Measurements from ENCODE around the gene NEK8.

Gene NEK8

DNA sequence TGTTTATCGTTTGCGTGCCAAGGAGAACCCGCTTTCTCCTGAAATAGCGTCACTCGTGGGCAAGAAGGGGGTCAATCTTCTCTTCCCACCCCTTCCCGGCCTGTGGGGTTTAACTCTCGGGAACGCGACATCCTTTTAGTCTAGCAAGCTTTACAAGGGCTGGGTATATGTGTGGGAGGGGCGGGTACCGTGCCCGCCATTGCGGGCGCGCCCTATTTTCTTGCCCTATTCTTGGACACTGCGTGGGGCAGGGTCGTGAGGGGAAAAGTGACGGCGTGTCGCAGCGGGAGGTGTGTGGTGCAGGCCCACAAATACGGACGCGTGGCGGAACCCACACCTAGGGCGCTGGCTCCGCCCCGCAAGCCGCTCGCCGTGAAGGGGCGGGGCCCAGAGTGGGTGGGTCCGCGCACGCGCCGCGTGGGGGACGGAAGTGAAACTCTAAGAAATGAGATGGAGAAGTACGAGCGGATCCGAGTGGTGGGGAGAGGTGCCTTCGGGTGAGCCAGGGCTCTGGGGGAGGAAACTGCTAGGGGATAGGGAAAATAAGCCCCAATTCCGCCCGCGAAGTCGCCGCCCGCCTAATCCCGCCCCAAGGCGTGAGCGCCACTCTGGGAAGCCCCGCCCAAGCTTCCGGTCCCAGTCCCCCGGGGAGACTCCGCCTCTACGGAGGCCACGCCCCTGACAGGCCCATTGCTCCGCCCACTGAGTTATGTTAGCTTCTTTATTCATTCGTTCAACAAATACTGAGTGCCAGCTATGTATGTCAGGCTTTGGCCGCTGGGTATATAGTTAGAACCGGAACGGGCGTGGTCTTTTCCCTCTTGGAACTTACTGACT, at the start of gene NEK8:
TSS of gene NEK8 (plus strand) at position 425 of the 837 bp plus-strand sequence. CDS start at position 451, 26 bp downstream.
- DNase-seq: peak; percentile 77

DNA sequence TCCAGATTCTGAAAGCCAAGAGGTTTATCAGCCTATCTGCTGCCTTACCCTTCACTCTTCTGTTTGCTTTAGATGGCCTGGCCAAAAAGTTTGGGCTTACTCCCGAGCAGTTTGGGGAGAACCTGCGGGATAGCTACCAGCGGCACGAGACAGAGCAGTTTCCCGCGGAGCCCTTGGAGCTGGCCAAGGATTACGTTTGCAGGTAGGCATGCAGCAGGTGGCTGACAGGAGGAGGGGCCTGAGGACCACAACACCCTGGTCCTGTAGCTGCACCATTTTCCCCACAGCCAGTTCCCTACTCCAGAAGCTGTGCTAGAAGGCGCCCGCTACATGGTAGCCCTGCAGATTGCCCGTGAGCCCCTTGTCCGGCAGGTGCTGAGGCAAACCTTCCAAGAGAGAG, 45.9 kb upstream of the NEK8 start:
- DNase-seq: no peak

DNA sequence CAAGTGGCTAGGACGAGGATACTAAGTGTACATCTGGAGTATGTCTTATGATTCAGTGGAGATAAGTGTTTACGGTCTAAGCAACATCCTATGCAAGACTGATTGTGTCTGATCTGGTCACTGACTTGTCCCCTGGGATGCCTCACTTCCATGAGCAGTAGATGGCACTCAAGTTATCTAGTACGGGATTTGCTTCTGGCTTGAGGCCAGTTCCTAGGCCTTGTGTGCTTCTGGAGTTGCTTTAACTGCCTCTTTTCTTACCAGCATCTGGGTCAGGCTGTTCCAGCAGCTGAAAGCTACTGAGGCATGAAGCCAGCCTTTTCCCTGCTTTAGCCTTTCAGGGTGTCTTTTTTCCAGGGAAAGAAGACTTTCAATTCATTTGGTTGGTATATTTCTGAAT, 43.6 kb upstream of the NEK8 start:
- DNase-seq: no peak

DNA sequence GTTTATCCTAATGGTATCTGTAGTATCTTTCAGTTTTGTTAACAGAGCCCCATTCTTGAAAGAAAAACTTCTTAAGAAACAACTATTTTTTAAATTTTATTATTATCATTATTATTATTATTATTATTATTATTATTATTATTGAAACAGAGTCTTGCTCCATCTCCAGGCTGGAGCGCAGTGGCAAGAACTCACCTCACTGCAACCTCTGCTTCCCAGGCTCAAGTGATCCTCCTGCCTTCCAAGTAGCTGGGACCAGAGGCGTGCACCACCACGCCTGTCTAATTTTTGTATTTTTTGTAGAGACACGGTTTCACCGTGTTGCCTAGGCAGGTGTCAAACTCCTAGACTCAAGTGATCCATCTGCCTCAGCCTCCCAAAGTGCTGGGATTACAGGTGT, 43.2 kb upstream of the NEK8 start:
- DNase-seq: no peak

DNA sequence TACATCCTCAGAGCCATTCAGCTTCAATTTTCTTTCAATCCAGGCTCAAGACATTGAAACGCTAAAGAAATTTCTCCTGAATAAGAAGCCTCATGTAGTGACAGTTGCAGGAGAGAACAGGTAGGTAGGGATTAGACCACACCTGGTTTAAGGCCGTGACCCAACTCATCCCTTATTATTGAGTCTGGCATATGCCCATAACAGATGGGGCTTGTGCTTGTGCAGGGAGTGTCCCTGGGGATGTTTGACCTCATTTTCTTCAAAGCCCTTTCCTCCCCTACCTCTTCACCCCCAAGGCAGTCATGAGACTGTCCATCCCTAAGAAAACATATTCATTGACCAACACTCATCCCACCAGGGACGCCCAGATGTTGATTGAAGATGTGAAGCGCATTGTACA, 42.3 kb upstream of the NEK8 start:
- DNase-seq: no peak

DNA sequence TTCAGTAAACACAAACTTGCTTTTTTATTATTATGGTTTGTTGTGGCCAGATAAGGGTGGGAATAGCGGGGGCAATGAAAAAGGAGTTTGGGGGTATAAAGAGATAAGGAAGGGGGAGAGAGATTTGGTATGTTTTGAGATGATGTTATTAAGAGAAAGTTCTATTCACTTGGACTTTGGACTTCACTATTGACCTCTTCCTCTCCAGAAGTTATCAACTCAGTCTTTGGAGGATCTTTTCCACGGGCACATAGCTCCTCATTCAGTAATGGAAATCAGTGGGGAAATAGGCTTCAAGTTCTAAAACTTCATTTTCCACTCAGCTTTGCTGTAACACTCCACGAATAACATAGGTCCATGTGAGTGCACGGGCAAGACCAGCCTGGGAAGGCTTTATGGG, 40.1 kb upstream of the NEK8 start:
- DNase-seq: no peak

DNA sequence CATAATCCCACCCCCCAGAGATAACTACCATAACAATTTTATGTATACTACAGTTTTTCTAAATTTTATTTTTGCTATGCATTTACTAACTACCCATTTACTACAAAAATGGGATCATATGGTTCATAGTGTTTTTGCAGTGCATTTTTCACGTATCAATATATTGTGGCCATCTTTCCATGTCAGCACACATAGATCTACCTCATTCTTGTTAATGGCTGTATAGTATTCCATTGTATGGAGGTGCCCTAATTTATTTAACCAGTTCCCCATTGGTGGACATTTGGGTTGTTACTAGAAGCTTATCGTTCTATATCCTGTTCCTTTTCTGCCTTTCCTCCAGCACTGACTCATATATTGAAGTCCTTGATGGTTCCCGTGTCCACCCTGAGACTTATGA, 39.6 kb upstream of the NEK8 start:
- DNase-seq: no peak

DNA sequence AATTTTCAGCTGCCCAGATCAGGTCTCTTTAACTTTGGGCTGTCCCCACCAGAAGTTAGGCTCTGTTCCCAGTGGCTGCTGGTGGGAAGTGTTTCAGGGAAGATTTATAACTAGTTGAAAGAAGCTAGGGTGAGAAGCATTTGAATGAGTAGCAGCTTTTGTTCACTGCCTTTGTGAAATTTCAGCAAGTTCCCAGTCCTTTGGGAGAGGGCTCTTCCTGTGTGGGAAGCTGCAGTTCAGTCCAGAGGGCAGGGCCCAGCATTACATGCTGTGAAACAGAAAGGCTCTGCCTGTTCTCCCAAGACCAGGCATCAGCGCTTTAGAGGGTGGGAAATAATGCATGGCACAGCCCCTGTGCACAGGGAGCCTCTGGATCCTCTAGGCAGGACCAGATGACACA, 34.7 kb upstream of the NEK8 start:
- no peak for DNase-seq

DNA sequence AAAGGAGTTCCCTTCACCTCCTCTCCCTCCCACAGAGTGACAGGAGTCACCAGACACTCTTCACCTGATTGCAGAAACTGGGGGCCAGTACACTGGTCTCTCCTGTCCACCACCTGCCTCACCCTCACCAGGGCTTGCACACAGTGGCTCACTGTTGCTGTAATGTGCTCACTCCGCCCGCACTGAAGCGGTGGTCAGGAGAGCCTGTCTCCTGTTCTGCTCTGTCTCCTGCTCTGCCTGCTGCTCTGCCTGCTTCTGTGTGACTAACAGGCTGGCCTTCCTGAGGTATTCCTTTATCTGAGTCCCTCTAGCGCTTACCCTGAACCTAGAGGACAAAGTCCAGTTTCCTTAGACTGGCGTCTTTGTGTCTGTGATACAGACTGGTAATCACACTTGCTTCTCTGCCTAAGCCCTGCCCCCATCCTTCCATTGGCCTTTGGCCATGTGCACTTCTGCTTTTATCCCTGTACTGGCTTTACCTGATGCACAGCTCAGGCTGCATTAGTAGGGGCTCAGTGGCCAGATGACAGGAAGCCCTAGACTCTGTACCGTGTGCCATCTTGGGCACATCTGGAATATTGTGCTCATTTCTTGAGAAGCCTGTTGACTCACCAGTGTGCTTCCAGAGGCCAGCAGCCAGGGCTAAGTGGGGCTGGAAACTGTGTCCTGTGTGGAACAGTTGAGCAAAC, 30.2 kb upstream of the NEK8 start:
- DNase-seq: no peak

DNA sequence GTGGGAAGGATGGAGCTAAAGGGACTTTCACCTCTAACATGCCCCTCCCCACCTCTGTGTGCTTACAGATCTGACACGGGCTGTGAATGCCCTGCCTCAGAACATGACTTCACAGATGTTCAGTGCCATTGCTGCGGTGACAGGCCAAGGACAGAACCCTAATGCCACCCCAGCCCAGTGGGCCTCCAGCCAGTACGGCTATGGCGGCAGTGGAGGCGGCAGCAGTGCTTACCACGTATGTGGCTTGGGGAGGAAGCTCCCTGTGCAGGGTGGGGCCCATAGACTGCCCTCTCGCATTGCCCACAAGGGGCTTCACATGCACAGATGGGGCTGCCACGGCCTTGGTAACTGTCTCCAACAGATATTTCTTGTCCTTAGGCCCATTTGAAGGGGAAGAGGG, 28.3 kb upstream of the NEK8 start:
- DNase-seq: no peak

DNA sequence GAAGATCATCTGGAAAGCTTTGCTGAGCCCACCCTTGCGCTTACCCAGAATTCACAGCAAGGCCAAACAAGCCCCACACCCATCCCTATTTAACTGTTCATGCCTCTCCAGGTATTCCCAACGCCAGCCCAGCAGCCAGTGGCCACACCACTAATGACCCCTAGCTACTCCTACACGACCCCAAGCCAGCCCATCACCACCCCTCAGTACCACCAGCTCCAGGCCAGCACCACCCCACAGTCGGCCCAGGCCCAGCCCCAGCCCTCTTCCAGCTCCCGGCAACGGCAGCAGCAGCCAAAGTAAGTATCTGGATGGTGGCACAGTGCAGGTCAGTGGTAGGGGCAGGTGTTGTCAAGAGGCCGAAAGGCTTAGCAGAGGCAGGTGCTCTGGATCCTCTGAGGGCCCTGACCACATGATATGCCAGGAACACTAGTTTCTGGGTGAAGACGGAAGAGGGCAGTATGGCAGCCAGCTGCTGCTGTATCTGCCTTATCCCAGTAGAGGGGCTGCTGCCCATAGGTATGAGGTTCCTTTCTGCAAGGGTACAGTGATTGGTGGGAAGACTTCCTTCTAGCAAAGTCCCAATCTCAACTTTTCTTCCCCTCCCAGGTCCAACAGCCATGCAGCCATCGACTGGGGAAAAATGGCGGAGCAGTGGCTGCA, 27.6 kb upstream of the NEK8 start:
- no peak for DNase-seq

DNA sequence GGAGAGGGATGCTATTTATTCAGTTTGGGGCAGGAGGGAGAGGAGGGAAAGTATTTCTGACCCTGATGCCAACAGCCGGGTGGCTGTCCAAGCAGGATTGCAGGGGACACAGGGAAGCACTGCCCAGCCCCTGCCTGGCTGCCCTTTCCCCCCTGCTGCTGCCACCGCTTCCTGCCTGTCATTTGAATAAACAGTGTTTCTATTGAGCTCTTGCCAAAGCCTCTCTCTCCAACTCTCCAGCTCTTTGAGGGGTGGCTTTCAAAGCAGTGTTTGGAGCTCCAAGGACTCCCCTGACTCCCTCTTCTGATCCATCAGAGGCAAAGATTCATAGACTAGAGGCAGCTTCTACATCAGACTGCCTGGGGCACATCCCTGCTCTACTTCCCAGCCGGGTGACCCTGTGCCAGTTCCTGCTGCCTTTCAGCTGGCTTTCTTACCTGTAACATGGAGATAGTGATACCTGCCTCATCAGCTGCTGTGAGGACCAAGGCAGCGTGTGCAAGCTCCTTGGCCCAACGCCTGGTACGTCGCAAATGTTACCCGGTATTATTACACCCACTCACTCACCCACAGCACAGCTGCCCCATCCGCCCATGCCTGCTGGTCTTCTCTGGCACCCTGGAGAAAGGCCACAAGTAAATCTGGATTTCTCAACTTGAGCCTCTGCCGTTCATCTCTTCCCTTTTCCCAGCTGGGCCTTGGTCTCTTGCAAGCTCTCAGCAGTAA, 26.4 kb upstream of the NEK8 start:
- no peak for DNase-seq

DNA sequence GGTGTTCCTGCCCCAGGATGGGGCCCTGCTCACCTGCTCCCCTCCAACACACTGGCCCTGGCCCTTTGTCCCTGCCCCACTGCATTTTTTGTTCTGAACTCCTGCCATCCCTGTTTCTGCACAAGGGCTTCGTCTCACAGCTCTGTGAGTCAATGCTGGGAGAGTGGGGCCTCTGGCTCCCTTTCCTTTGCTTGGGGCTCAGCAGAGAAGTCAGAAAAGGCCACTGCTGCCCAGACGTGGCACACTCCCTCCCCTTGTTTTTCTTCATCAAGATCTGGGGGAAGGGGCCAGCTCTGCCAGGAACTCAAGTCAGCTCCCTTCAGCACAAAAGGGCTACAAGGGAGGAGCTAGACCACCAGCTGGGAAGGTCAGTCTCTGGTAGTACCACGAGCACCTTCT, 25.8 kb upstream of the NEK8 start:
- no peak for DNase-seq

DNA sequence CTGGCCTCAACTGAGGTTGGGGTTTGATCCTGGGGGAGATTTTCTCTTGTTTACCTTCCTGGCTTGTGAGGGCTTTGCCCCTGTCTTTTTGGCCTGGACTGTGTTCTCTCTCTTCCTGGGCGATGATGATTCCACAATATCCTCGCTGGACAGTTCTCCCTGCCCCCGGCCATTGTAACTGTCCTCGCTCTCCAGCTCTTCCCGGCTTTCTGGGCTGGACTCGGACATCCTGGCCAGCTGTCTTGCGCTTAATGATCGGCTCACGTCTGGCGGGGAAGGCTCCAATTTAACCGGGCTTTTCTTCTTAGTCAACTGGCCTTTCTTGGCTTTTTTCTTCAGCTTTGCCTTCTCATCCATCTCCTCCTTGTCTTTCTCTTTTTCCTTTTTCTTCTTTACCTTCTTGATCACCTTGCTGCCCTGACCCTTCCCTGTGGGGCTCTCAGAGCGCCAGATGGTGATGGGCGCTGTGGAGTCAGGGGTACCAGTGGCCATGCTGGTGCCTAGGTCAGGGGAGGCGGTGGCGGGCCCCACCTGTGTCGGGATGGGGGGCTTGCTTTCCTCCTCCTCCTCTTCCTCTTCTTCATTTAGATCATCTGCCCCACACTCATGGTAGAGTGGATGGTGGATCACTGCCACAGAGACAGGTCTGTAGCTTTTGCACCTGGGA, 24.9 kb upstream of the NEK8 start:
- DNase-seq: no peak

DNA sequence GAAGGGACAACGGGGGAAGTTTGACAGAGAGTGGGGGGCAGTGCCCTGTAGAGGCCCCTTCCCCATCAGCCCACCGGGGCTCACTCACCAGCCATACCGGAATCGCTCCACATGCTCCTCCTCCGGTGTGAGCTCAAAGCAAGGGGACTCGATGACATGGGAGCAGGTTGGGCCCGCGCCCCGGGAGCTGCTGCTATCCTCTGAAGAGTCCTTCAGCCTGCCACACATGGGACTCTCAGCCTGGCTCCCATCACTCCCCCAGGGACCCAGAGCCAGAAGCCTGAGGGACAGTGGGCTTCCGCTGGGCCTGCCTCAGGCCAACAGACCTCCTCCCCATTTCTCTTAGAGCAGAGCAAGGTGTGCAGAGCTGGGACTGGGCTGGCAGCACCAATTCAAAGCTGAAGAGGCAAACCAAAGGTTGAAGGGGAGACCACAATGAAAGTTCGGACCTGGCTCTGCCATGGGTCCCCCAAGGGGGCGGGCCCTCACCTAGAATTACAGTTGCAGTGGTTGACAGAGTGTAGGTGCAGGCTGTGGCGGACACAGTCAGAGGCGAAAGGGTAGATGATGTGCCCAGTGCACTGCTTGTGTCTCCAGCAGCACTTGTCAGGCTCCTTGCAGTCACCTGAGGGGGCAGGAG, 24.2 kb upstream of the NEK8 start:
- DNase-seq: no peak

DNA sequence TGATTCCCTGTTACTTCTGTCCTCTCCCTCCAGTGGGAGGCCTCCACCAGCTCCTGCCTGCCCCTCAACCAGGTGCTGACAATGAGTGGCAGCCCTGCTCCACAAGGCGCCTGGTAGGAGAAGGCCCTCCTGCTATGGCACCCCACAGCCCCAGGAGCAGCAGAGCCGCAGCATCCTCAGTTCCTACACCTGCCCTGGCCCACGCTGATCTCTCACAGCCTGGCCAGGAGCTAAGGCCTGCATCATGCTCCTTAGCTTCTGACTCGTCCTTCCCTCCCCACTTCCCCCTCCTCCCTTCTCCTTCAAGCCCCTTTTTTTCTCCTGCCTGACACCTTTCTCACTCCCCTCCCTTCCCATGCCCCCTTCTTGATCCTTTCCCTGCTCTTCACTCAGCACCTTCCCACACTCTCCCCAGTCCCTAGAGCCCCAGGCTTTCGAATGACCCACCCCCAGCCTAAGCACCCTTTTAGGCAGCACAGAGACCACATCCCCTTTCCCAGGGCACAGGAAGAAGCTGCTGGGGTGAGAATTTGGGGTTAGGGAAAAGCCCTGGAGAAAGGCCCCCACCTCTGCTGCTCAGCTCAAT, 23.4 kb upstream of the NEK8 start:
- no peak for DNase-seq

DNA sequence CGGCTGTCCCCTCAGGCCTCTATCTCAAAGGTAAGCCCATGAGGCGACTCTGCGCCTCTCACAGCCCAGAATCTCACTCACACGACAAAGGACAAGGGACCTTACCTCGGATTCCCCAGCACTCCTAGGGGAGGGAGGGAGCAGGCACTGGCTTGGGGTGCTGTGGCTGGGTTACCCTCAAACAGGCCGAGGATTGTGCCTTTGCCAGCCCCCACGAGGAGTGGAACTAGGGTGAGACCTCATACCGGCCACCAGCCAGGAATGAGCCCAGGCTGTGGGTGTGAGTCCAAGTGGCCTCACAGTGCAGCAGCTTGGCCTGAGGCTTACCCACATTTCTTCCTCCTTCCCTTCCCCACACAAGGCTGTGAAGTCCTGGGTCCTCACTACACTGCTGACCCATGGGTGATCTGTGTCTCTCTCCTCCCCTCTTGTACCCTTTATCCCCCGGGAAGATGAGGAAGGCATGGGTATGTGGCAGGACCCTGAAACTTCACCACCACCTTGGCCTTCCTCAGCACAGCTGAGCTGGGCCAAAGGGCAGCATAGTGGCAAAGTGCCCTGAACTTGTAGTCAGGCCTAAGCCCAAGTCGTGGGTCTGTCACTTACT, 22.8 kb upstream of the NEK8 start:
- DNase-seq: no peak

DNA sequence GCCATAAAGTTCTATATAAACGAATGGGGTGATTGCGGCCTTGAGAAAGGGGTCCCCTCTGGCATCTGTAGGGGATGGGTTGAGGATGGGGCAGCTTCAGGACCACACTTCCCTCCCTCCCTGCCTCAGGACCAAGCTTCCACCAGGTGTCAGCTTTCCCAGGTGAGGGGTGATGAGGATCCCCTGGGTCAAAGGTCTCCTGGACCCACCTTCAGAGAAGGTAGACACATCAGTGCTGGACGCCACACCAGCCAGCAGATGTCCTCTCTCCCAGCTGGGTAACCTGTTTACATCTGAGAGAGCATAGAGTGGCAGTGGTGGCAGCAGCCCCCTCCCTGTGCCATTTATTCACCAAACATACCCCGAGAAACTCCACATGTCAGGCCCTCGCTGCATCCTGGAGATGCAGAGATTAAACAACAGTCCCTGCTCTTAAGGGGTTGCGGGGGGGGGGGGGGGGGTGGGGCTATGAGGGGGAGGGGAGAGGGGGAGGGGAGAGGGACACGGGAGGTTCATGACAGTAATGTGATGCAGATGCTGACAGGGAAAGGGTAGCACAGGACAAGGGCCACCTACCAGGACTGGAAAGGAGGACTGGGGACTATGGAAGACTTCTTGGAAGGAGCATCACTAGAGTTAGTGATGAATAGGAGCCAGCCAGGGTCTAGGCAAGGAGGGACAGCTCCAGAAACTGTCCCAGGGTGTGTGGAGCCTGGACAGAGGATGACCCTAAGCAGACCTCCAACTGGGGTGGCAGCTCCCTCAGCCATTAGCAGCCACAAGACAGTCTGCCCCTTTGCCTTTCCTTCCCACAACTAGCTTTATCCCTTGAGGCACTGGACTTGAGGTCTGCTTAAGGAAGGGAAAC, 21.9 kb upstream of the NEK8 start:
- no peak for DNase-seq

DNA sequence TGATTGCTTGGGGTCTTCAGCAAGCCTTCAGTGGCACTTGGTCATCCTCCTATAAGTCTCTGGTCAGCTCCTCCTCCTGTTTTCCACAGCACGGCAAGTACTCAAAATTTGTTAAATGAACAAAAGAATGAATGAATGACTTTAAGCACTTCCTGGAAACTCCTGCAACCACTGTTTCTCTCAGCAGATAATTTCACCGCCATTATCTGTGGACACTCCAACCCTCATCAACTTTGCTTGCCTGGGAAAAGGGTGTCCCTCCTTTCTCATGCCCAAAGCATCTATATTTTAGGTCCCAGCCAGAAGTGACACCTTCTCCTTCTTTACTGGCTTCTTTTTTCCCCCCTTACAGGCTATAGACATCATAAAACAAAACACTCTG, 21.3 kb upstream of the NEK8 start:
- DNase-seq: no peak
